CD4-positive, alpha-beta memory T cell (primary cell): ENCODE measurements around the gene PIEZO2. TPM values are rescaled to one million over a fixed set of nuclear protein-coding genes. Genes with fewer than 3 reads are reported as not detected.
A peak's percentile ranks its signal among the peaks of the same experiment; 100 is the strongest.

Experiments used
- CTCF ChIA-PET: fragments of 350-600 bp; sonication (Branson Sonifier 250); formaldehyde crosslinking; loops from one replicate; lab custom pipeline; 2021; ENCODE audit warnings: inconsistent platforms; ENCODE audit not compliant: partially characterized antibody; lab: Charles Lee
- POLR2A ChIA-PET: fragments of 350-600 bp; sonication (Branson Sonifier 250); formaldehyde crosslinking; loops from one replicate; lab custom pipeline; 2021; ENCODE audit not compliant: partially characterized antibody; lab: Charles Lee
- DNase-seq, 5 donors: peaks; one replicate each; pipeline versions ENCODE4 v3.0.0 to v3.0.0-alpha.2; 2020 to 2022; ENCODE audit warnings: mixed read lengths in 1 of 5
- H3K27ac ChIP-seq: one replicate; pipeline ENCODE4 v1.7.0; 2013; ENCODE audit warnings: low read depth, low read length
- H3K27me3 ChIP-seq: 2 replicates; pipeline ENCODE4 v1.7.0; 2013; ENCODE audit warnings: mild to moderate bottlenecking, low read length, moderate library complexity; ENCODE audit not compliant: insufficient read depth
- H3K36me3 ChIP-seq: 2 replicates; pipeline ENCODE4 v1.7.0; 2013; ENCODE audit warnings: mild to moderate bottlenecking, low read length, moderate library complexity; ENCODE audit not compliant: insufficient read depth
- H3K4me1 ChIP-seq: 2 replicates; pipeline ENCODE4 v1.7.0; 2013; ENCODE audit warnings: mild to moderate bottlenecking, low read length, moderate library complexity; ENCODE audit not compliant: insufficient read depth
- H3K4me3 ChIP-seq, 2 donors: one replicate each; pipeline ENCODE4 v1.7.0; 2013; ENCODE audit warnings: low read length in 2 of 2, mild to moderate bottlenecking in 1 of 2
- H3K9me3 ChIP-seq, 2 donors: one replicate each; pipeline ENCODE4 v1.7.0; 2013; ENCODE audit warnings: low read length in 2 of 2, control low read depth in 1 of 2; ENCODE audit not compliant: control insufficient read depth in 1 of 2
- H3K27ac Mint-ChIP-seq, 7 donors: one replicate each; pipeline ENCODE4 v1.8.0; 2020 to 2021; ENCODE audit warnings: mixed read lengths in 7 of 7, mild to moderate bottlenecking in 6 of 7, inconsistent platforms in 3 of 7, moderate library complexity in 3 of 7
- H3K27me3 Mint-ChIP-seq, 2 donors: one replicate each; pipeline ENCODE4 v1.8.0; 2020 to 2021; ENCODE audit warnings: mixed read lengths in 2 of 2
- H3K36me3 Mint-ChIP-seq, 2 donors: one replicate each; pipeline ENCODE4 v1.8.0; 2020 to 2021; ENCODE audit warnings: mixed read lengths in 2 of 2, inconsistent platforms in 1 of 2, mild to moderate bottlenecking in 1 of 2
- H3K4me1 Mint-ChIP-seq, 4 donors: one replicate each; pipeline ENCODE4 v1.8.0; 2020 to 2021; ENCODE audit warnings: mixed read lengths in 4 of 4, mild to moderate bottlenecking in 1 of 4
- H3K4me3 Mint-ChIP-seq, 8 donors: one replicate each; pipeline ENCODE4 v1.8.0; 2020 to 2021; ENCODE audit warnings: mixed read lengths in 8 of 8, mild to moderate bottlenecking in 7 of 8, moderate library complexity in 6 of 8, inconsistent platforms in 3 of 8
- H3K9me3 Mint-ChIP-seq, 8 donors: one replicate each; pipeline ENCODE4 v1.8.0; 2020 to 2021; ENCODE audit warnings: mixed read lengths in 8 of 8, mild to moderate bottlenecking in 5 of 8, inconsistent platforms in 3 of 8, moderate library complexity in 1 of 8
- intact Hi-C: fragments of 100-400 bp; cut with micrococcal nuclease; formaldehyde crosslinking; loops from one replicate; pipeline ENCODE4 v1.15.1; 2023
- polyA plus RNA-seq, 2 donors: library from polyadenylated mRNA; unstranded; fragments of 300-500 nt; fragmentation: Illumina TruSeq; gene quantifications; one replicate each; pipeline ENCODE4 v1.2.3, GENCODE V29; 2021
- total RNA-seq, 2 experiments: library from RNA; stranded (reverse); gene quantifications; one replicate each; pipeline ENCODE4 v1.2.3, GENCODE V29; 2021

The PIEZO2 gene
- total and polyA plus RNA-seq, 4 experiments from 2014 or later = not detected

GRCh38 chr18:11096839-11097750 is 52.3 kb downstream of the PIEZO2 start:
- no peak overlapping the region for H3K27ac ChIP-seq

GRCh38 chr18:11096411-11096810 is 53.0 kb downstream of the PIEZO2 start:
- Mint-ChIP-seq H3K27me3 (no peaks in the 10 kb centered on the region), H3K36me3 (no peaks in the 10 kb centered on the region), H3K4me1 (no peaks in the 10 kb centered on the region), H3K4me3 (no peak overlapping the region), H3K27ac (no peak overlapping the region), H3K9me3 (no peaks in the 10 kb centered on the region)
- ChIA-PET POLR2A (no interaction called here), CTCF (interaction anchor here (0.9 kb wide), 1 partner anchor 13 kb away, joined by 4 read pairs; no protein-coding TSS in a partner anchor)
- Histone ChIP-seq H3K36me3 (no peaks in the 10 kb centered on the region), H3K9me3 (no peaks in the 10 kb centered on the region), H3K4me3 (no peak overlapping the region), H3K4me1 (no peaks in the 10 kb centered on the region), H3K27ac (no peak overlapping the region), H3K27me3 (no peaks in the 10 kb centered on the region)
- no peak for DNase-seq
- intact Hi-C loops = no loop called here

More at GRCh38 chr18:11096839-11097750, 52.3 kb downstream of the PIEZO2 start:
- Mint-ChIP-seq H3K27me3 (no peaks in the 10 kb centered on the region), H3K9me3 (no peaks in the 10 kb centered on the region), H3K36me3 (no peaks in the 10 kb centered on the region), H3K4me1 (no peaks in the 10 kb centered on the region), H3K27ac (no peak overlapping the region), H3K4me3 (no peak overlapping the region)
- no peaks in the 10 kb centered on the region for H3K36me3 ChIP-seq
- intact Hi-C loops = no loop called here
- H3K4me3 ChIP-seq = no peak overlapping the region
- no peaks in the 10 kb centered on the region for H3K27me3 ChIP-seq
- CTCF ChIA-PET = interaction anchor here (0.9 kb wide), 1 partner anchor 12 kb away, joined by 4 read pairs; no protein-coding TSS in a partner anchor
- no peaks in the 10 kb centered on the region for H3K9me3 ChIP-seq
- POLR2A ChIA-PET = no interaction called here
- H3K4me1 ChIP-seq = no peaks in the 10 kb centered on the region
- DNase-seq = no peak

DNA sequence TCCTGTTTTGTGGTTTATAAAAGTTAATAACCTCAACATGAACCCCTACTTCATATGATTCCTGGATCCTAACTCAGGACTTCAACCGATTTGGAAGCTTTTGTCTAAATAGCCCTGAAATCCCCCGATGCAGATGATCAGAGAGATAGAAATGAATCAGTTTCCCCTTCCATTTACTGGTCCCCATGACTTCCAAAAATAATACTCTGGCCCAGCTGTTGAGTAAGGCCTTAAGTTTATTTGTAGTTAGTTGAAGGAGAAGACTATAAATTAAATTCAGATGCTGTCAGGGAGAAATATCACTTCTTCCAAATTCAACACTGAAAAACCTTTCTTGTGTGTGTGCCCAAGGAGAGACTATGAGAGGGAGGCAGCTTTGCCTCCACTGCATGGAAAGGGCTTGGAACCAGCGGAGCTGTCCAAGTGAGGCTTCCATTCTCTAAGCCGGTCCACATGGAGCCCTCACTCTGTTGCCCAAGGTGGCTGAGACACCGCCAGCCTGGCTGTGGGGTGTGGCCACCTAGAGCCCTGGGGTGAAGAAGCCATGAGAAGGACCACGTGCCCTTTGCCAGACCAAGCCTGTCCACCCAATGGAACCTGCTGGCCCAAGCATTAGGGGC is 53.6 kb downstream of the PIEZO2 start:
- intact Hi-C loops = no loop called here
- no peaks in the 10 kb centered on the region for H3K36me3 ChIP-seq
- ChIA-PET CTCF (no interaction called here), POLR2A (no interaction called here)
- no peaks in the 10 kb centered on the region for H3K27me3 Mint-ChIP-seq
- H3K4me1 Mint-ChIP-seq = no peaks in the 10 kb centered on the region
- DNase-seq = no peak
- H3K9me3 Mint-ChIP-seq = no peaks in the 10 kb centered on the region
- H3K27ac Mint-ChIP-seq = no peak overlapping the region
- no peak overlapping the region for H3K4me3 ChIP-seq
- no peak overlapping the region for H3K27ac ChIP-seq
- no peaks in the 10 kb centered on the region for H3K27me3 ChIP-seq
- no peaks in the 10 kb centered on the region for H3K9me3 ChIP-seq
- no peaks in the 10 kb centered on the region for H3K36me3 Mint-ChIP-seq
- no peak overlapping the region for H3K4me3 Mint-ChIP-seq
- no peaks in the 10 kb centered on the region for H3K4me1 ChIP-seq

- Mint-ChIP-seq H3K9me3 (no peaks in the 10 kb centered on the region), H3K4me3 (peak overlapping the region in 1 of 8 donors; percentile 9), H3K27me3 (no peaks in the 10 kb centered on the region), H3K36me3 (no peaks in the 10 kb centered on the region), H3K4me1 (no peaks in the 10 kb centered on the region), H3K27ac (no peak overlapping the region)
- Histone ChIP-seq H3K27ac (no peak overlapping the region), H3K4me1 (no peaks in the 10 kb centered on the region), H3K4me3 (no peak overlapping the region), H3K27me3 (no peaks in the 10 kb centered on the region), H3K9me3 (no peaks in the 10 kb centered on the region), H3K36me3 (no peaks in the 10 kb centered on the region)
- no peak for DNase-seq
- CTCF ChIA-PET = no interaction called here
- POLR2A ChIA-PET = no interaction called here
- intact Hi-C loops = no loop called here
Measured at GRCh38 chr18:11095211-11095610, 54.2 kb downstream of the PIEZO2 start.

GRCh38 chr18:11091746-11092145 is 57.6 kb downstream of the PIEZO2 start:
- peaks cover 6% of the 10 kb centered on the region in 2 donors for H3K27me3 Mint-ChIP-seq
- no peaks in the 10 kb centered on the region for H3K36me3 Mint-ChIP-seq
- H3K27ac Mint-ChIP-seq = no peak overlapping the region
- Histone ChIP-seq H3K4me3 (no peak overlapping the region), H3K27ac (no peak overlapping the region), H3K27me3 (no peaks in the 10 kb centered on the region), H3K36me3 (no peaks in the 10 kb centered on the region), H3K4me1 (no peaks in the 10 kb centered on the region), H3K9me3 (no peaks in the 10 kb centered on the region)
- intact Hi-C loops = no loop called here
- DNase-seq = no peak
- H3K4me3 Mint-ChIP-seq = no peak overlapping the region
- H3K4me1 Mint-ChIP-seq = no peaks in the 10 kb centered on the region
- CTCF ChIA-PET = no interaction called here
- peaks cover 0 to 2% (median 0%) of the 10 kb centered on the region in 8 donors for H3K9me3 Mint-ChIP-seq
- POLR2A ChIA-PET = no interaction called here

DNA sequence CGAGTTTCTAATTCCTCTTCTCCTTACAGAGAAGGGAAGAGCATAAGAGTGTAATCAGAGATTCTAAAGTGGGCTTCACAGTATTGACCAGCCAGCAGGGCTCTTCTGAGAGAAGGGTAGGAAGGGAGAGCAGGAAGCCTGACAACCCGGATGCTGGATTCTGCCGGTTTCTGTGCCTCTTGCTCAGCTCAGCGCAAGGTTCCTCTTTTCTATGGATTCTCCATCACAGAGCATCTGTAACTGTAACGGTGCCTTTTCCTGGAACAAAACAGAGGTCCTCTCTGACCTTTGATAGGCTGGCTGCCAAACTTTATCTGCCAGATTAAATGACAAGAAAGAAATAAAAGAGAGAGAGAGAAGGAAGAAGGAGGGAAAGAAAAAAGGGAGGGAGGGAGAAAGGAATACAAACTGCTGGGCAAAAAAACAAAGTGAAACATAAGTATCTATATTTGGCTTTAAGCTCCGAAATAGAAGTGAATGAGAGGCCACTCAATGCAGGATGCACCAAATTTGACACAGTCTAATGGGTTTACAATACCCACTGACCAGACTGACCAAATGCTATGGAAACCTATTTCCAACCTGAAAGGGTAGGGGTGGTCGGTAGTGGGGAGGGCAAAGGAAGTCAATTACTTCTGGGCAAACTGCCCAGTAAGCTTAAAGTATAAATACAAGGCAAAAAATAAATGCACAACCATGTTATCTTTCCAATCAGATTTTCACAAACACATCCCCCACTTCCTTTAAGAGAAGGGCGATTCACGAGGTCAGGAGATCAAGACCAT is 59.2 kb downstream of the PIEZO2 start:
- no peaks in the 10 kb centered on the region for H3K4me1 ChIP-seq
- Mint-ChIP-seq H3K4me3 (no peak overlapping the region), H3K36me3 (no peaks in the 10 kb centered on the region), H3K4me1 (peaks cover 0 to 2% (median 0%) of the 10 kb centered on the region in 4 donors), H3K27me3 (peaks cover 6 to 9% of the 10 kb centered on the region in 2 donors), H3K9me3 (peaks cover 0 to 2% (median 0%) of the 10 kb centered on the region in 8 donors), H3K27ac (no peak overlapping the region)
- H3K36me3 ChIP-seq = no peaks in the 10 kb centered on the region
- H3K27ac ChIP-seq = no peak overlapping the region
- intact Hi-C loops = no loop called here
- CTCF ChIA-PET = no interaction called here
- H3K4me3 ChIP-seq = no peak overlapping the region
- H3K9me3 ChIP-seq = no peaks in the 10 kb centered on the region
- H3K27me3 ChIP-seq = no peaks in the 10 kb centered on the region
- POLR2A ChIA-PET = no interaction called here
- DNase-seq = no peak

- no peaks in the 10 kb centered on the region for H3K36me3 ChIP-seq
- intact Hi-C loops = no loop called here
- no peak for DNase-seq
- no peak overlapping the region for H3K4me3 ChIP-seq
- H3K27me3 Mint-ChIP-seq = peaks cover 2 to 6% of the 10 kb centered on the region in 2 donors
- H3K27ac ChIP-seq = no peak overlapping the region
- H3K9me3 ChIP-seq = no peaks in the 10 kb centered on the region
- peaks cover 0 to 2% (median 0%) of the 10 kb centered on the region in 4 donors for H3K4me1 Mint-ChIP-seq
- no peaks in the 10 kb centered on the region for H3K4me1 ChIP-seq
- no peaks in the 10 kb centered on the region for H3K27me3 ChIP-seq
- no peaks in the 10 kb centered on the region for H3K36me3 Mint-ChIP-seq
- ChIA-PET CTCF (no interaction called here), POLR2A (no interaction called here)
- peaks cover 0 to 2% (median 0%) of the 10 kb centered on the region in 8 donors for H3K9me3 Mint-ChIP-seq
- no peak overlapping the region for H3K27ac Mint-ChIP-seq
- H3K4me3 Mint-ChIP-seq = no peak overlapping the region
Measured at GRCh38 chr18:11081009-11081532, 68.3 kb downstream of the PIEZO2 start.
